Hematopoietic multipotent progenitor cell treated with erythropoietin and hydrocortisone succinate and interleukin-3 and kit ligand, for 4 days (in vitro differentiated cells): ENCODE results near the gene SLC26A9.

ENCODE experiments used
- DNase-seq: peaks from one replicate; pipeline ENCODE4 v3.0.0-alpha.2; 2015

SLC26A9 gene

DNA sequence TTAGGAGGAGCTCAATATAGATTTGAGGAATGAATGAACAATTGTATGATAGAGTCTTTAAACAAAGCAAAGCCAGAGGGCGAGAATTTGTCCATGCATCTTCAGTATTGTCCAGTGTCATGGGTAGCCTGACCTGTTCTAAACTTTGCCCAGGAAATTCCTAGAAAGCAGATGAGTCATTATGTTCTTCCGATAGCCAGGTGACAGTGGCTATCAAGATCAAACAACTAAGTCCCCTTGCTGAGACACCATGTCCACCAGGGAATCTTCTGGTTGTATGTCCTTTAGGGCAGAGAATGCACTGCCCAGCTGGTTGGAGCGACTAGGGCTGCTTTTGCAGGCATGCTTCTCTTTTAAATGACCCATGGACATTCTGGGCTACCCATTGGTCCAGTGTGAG is 1.8 kb upstream of the SLC26A9 start:
- no peak for DNase-seq

DNA sequence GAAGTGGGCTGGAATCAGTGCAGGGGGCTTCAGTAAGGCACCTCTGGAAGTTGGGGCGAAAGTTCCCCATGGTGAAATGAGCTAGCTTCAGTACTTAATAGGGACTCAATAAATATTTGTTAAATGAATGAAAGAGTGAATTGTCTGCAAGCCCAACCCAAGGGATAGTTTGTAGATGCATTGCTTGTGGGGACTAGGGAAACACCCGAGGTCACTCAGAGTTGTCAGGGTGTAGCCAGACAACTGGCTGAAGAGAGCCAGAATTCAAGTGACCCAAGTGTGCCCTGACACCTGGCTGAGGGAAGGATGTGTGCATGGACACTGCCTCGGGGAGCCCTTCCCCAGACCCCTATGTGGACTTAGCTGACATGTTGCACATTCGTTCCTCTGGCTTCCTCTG is 1.3 kb upstream of the SLC26A9 start:
- DNase-seq = no peak

- DNase-seq = no peak
Measured at GRCh38 chr1:205942631-205943159, 561 bp downstream of the SLC26A9 start.

DNA sequence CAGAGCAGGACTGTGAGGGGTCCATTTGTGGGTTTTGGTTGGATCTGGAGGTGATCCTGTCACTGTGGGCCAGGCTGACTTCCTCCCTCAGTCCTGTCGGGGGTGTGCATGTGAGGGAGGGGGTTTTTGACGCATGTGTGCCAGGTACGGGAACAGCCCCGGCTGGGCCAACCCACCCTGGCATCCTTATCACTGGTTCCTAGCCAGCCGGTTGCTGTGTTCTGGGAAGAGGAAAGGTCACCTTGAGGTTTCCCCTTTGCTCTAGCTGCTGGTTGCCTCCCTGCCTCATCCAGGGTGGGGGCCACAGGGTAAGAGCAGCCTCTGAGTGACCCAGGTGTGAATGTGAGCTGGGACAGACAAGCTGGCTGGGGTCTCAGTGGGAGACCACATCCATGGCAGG is 2.5 kb downstream of the SLC26A9 start:
- DNase-seq = no peak

DNA sequence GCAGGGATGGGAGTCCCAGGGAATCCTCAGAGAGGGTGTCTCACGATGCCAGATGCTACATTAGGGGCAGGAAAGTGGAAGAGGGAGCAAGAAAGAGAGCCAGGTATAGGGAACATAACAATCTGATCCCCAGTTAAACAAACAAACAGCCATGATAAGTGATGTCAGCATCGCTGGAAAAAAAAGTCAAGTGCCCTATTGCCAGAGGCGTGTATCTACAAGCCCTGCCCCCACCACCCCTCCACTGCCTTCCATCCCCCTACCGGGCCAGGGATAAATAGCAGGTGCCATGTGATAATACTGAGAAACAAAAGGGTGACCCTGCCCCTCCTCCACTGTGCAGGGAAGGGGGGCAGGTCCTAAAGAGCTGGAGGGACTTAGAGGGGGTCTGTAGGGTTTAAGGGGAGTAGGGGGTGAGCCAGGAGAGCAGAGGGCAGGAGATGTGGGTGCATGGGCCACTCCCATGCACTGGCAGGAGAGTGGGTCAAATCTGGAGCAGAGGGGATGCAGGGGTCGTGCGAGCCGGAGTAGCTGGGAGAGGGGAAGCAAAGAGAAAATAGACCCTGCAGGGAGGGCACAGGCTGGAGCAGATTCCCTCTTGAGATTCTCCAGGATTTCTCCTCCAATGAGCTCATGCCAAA is 3.4 kb downstream of the SLC26A9 start:
- peak; percentile 59 for DNase-seq

DNA sequence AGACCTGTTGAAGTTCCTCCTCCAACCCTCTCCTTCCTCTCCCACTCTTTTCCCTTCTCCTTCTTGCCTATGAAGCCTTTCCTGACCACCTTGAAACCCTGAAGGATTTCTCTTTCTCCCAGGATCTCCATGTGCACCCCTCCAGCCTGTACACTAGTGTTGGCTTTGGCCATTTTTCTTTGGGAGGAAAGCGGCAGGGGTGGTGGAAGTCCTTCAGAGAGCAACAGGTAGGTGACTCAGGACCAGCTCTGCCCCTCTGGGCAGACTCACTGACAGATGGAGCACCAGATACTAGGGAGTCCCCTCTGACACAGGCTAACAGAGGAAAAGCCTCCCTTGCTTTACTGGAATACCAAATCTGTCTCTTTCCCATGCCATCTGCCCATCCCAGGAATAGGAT is 4.6 kb downstream of the SLC26A9 start:
- no peak for DNase-seq

GRCh38 chr1:205936846-205937586 is 6.2 kb downstream of the SLC26A9 start:
- DNase-seq = no peak

DNA sequence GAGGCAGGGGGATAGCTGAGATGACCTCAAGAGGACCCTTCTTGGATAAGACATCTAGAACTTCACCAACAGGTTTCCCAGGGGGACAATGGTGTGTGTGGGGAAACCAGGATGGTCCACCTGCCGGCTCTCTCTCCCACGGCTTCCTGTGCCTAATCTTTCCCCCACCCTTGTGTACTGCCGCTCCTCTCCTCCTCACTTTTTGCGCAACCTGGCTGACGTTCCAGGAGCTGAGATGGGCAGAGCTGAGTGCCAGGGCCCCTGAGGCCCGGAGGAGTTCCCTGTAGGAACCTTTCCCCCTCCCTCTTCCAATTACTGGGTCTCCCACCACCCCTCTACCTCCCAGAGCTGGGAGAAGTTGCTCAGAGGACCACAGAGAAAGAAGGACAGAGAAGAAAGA is 6.9 kb downstream of the SLC26A9 start:
- DNase-seq = no peak

DNA sequence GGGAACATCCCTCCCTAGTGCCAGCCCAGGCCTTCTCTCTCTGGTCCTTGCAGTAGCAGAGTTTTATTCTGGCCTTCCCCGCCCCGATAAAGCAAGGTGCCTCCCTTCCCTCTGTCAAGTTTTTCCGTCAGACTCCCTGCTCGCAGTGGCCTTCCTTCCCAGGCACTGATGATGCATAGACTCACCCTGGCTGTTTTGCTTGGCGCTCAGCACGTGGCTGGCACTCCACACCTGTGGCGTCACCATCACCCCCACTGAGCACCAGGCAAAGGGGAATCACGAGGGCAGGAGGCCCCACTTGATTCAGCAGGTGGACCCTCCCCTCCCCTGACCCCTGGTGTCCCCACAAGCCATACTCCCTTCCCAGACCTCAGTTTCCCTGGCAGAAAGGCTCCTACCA is 7.4 kb downstream of the SLC26A9 start:
- no peak for DNase-seq

GRCh38 chr1:205934788-205935187 is 8.5 kb downstream of the SLC26A9 start:
- no peak for DNase-seq

GRCh38 chr1:205933671-205934618 is 9.3 kb downstream of the SLC26A9 start:
- DNase-seq = no peak

- no peak for DNase-seq
Measured at GRCh38 chr1:205932776-205933175, 10.5 kb downstream of the SLC26A9 start.

- DNase-seq = peak; percentile 69
Measured at GRCh38 chr1:205930799-205931281, 12.4 kb downstream of the SLC26A9 start.

- no peak for DNase-seq
Measured at GRCh38 chr1:205930195-205930577, 13.1 kb downstream of the SLC26A9 start.

DNA sequence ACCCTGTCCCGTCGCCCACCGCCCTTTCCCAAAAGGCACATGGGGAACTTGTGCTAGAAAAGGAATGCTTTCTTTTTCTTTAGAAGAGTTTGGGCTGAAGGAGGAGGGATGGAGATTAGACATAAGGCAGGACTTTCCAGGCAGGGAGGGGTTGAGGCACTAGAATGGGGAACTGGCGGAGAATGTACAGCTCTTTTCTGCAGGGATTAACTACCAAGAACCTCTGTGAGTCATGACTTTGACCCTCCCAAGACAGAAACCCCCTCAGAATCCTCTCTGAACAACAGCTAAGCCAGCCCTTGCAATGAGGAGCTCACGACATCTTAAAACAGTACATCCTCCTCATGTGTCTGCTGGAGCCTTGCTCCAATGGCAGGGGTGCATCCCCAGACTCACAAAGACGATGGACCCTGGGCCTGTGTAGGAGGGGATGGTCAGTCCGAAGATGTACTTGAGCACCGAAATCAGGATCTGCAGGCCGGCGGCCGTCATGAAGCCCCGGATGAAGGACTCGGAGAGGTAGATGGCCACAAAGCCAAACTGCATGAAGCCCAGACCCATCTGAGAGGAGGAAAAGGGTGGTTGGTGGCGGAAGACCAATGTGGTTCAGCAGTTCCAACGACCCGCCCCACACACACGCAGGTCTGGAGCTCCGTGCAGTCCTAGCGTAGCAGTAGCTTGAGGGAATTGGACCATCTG is 13.6 kb downstream of the SLC26A9 start:
- no peak for DNase-seq

GRCh38 chr1:205928317-205928716 is 14.9 kb downstream of the SLC26A9 start:
- no peak for DNase-seq

DNA sequence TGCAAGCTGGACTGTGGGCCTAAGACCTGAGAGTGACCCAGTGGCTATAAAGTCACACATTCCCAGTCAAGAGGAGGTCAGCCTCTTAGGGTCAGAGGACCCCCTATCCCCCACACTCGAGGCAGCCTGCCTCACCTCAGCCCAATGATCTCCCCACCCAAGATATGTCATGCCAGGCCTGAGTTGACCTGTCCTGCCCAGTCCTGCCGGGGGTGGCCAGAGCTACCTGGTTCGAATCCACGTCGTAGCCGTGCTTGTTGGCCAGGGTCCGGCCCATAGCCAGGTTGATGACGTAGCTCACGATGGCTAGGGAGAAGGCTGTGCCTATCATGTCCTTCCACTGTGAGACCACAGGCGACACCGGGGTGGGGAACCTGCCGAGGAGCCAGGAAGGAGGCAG is 15.6 kb downstream of the SLC26A9 start:
- no peak for DNase-seq

DNA sequence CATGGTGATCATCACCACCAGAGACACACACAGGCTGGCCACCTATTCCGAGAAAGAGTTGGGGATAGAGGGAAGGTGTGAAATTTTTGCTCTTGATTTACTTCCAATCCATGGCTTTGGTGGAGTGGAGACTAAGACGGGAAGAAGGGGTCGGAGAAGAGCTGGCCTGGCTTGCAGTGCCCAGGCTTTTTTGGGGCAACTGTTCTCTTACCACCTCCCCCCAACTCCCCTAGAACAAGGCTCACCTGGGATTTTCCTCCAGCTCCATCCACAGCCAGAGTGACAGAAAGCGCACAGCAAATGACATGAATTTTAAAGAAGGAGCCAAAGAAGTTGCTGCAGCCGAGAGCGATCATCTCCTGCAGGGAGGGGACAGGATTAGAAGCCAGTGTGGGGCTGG is 16.0 kb downstream of the SLC26A9 start:
- no peak for DNase-seq

- DNase-seq = no peak
Measured at GRCh38 chr1:205926636-205927035, 16.6 kb downstream of the SLC26A9 start.

DNA sequence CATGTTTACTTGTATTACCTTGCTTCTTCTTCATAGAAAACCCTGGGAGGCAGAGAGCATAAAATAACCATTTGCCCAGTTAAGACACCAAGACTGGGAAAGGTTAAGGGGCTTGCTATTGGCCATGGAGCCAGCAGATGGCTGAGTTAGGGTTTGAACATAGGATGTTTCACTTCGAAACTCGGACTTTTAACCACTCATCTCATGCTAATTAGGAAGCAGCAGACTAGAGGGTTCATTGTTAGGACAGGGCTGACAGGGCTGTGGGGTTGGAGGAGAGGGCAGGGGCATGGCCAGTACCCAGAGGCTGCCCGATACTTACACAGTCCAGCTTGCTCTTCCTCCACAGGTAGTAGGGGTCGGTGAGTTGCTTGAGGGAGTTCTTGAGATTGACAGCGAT is 17.0 kb downstream of the SLC26A9 start:
- DNase-seq = no peak

DNA sequence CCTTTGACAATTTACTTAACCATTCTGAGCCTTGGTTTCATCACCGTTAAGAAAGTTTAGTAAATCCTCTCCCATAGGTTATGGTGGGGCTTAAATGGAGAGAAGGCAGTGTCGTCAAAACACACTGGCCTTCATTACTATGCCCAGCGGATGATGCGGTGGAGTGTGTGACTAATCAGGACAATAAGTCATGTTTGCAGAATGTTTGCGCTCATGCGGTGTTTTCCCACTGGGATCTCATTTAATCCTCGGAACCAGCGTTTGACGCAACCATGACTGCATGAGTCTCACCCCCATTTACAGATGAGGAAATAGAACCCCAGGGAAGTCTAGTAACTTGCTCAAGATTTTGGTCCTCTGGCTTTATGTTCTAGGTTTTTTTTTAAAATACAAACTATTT is 17.5 kb downstream of the SLC26A9 start:
- DNase-seq = no peak

- DNase-seq = no peak
Measured at GRCh38 chr1:205924460-205924790, 18.8 kb downstream of the SLC26A9 start.
